ENCODE measurements around the gene GPR152. TPM values are rescaled to one million over a fixed set of nuclear protein-coding genes. Genes with fewer than 3 reads are reported as not detected.

The GPR152 gene
- total RNA-seq, 1 donor from 2014 or later = not detected

DNA sequence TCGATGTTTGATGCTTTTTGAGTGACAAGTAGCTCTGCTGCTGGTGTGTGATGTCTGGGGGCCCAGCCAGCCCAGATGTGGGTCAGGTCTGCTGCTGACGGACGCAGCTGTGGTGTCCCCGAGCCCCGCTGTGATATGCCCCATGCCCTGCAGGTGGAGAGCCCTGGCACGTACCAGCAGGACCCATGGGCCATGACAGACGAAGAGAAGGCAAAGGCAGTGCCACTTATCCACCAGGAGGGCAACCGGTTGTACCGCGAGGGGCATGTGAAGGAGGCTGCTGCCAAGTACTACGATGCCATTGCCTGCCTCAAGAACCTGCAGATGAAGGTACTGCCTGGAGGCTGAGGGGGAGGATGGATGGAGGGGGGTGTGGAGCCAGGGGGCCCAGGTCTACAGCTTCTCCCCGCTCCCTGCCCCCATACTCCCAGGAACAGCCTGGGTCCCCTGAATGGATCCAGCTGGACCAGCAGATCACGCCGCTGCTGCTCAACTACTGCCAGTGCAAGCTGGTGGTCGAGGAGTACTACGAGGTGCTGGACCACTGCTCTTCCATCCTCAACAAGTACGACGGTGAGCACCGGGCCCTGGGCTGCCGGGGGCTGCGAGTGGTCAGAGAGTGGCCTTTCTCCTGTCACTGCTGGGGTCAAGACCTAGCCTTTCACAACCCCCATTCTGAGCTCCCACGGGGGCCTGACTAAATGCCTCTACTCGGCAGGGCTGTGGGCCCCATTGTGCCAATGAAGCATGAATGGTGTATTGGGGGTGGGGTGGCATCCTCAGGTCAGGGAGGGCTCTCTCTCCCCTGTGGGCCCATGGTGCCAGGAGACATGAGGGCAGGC is 37.6 kb upstream of the GPR152 start:
- no peak for TF ChIP-seq EZH2 (IDR thresholded peaks at IDR 0.05; ENCODE audit: insufficient read depth, low read length)
- TF ChIP-seq, protein P1, sequence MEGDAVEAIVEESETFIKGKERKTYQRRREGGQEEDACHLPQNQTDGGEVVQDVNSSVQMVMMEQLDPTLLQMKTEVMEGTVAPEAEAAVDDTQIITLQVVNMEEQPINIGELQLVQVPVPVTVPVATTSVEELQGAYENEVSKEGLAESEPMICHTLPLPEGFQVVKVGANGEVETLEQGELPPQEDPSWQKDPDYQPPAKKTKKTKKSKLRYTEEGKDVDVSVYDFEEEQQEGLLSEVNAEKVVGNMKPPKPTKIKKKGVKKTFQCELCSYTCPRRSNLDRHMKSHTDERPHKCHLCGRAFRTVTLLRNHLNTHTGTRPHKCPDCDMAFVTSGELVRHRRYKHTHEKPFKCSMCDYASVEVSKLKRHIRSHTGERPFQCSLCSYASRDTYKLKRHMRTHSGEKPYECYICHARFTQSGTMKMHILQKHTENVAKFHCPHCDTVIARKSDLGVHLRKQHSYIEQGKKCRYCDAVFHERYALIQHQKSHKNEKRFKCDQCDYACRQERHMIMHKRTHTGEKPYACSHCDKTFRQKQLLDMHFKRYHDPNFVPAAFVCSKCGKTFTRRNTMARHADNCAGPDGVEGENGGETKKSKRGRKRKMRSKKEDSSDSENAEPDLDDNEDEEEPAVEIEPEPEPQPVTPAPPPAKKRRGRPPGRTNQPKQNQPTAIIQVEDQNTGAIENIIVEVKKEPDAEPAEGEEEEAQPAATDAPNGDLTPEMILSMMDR (IDR thresholded peaks at IDR 0.05; ENCODE audit: insufficient read depth, low read depth, low read length) = no peak
- DNase-seq (ENCODE audit: low read depth) (no peak), FAIRE-seq (no peak)
- H3K36me3 ChIP-seq (ENCODE audit: insufficient read depth, low read length) = peaks cover 5% of the 10 kb centered on the region
- H3K4me3 Mint-ChIP-seq (ENCODE audit: unreplicated experiment) = no peak overlapping the region
- H3K4me3 ChIP-seq (ENCODE audit: insufficient read depth, low read depth, low read length) = no peak overlapping the region
- H3K36me3 Mint-ChIP-seq (ENCODE audit: low read depth, unreplicated experiment) = peaks cover 14% of the 10 kb centered on the region
- no peak overlapping the region for H3K4me2 ChIP-seq (ENCODE audit: low read length)
- peaks cover 2% of the 10 kb centered on the region for H3K9me3 Mint-ChIP-seq (ENCODE audit: unreplicated experiment)
- H2AFZ ChIP-seq (ENCODE audit: low read depth, low read length) = no peak overlapping the region
- no peaks in the 10 kb centered on the region for H3K4me1 ChIP-seq (ENCODE audit: insufficient read depth, low read length)
- H4K20me1 ChIP-seq (ENCODE audit: insufficient read depth, low read length) = peaks cover 19% of the 10 kb centered on the region
- no peak overlapping the region for H3K9ac ChIP-seq (ENCODE audit: low read length)
- H3K9me3 ChIP-seq (ENCODE audit: insufficient read depth, low read depth, low read length) = no peaks in the 10 kb centered on the region
- H3K27me3 ChIP-seq (ENCODE audit: insufficient read depth, low read length) = no peaks in the 10 kb centered on the region
- peaks cover 2% of the 10 kb centered on the region for H3K4me1 Mint-ChIP-seq (ENCODE audit: low read depth, unreplicated experiment)
- H3K79me2 ChIP-seq (ENCODE audit: insufficient read depth, low read length) = peaks cover 9% of the 10 kb centered on the region
- H3K27me3 Mint-ChIP-seq (ENCODE audit: low read depth, unreplicated experiment) = no peaks in the 10 kb centered on the region
- H3K27ac ChIP-seq (ENCODE audit: low read depth, low read length) = no peak overlapping the region
- H3K27ac Mint-ChIP-seq (ENCODE audit: unreplicated experiment) = peak overlapping the region; percentile 53

DNA sequence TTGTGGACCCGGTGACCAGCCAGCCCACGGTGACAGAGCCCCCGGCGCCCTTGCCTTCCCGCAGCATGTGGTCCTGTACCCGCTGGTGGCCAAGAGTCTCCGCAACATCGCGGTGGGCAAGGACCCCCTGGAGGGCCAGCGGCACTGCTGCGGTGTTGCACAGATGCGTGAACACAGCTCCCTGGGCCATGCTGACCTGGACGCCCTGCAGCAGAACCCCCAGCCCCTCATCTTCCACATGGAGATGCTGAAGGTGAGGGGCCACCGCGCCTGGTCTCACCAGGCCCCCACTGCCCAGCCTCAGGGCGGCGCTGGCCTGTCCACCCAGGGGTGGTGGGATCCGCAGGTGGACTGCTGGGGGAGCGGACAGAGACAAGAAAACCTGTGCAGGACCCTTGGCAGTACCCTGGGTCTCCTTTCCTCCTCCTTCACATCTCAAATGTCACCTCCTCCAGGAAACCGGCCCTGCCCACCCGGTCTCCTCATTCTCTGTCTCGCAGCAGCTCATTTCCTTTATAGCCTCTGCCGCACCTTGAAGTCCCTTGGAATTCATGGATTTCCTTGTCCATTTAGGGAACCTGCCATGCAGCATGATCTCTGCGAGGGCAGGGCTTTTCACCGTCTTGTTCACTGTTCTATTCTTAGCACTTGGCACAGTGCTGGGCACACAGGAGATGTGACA is 36.8 kb upstream of the GPR152 start:
- no peak overlapping the region for H3K27ac ChIP-seq (ENCODE audit: low read depth, low read length)
- peaks cover 2% of the 10 kb centered on the region for H3K9me3 Mint-ChIP-seq (ENCODE audit: unreplicated experiment)
- H3K9me3 ChIP-seq (ENCODE audit: insufficient read depth, low read depth, low read length) = no peaks in the 10 kb centered on the region
- H3K27me3 ChIP-seq (ENCODE audit: insufficient read depth, low read length) = no peaks in the 10 kb centered on the region
- H3K4me1 ChIP-seq (ENCODE audit: insufficient read depth, low read length) = no peaks in the 10 kb centered on the region
- no peaks in the 10 kb centered on the region for H3K27me3 Mint-ChIP-seq (ENCODE audit: low read depth, unreplicated experiment)
- peaks cover 20% of the 10 kb centered on the region for H3K36me3 Mint-ChIP-seq (ENCODE audit: low read depth, unreplicated experiment)
- H3K79me2 ChIP-seq (ENCODE audit: insufficient read depth, low read length) = peaks cover 16% of the 10 kb centered on the region
- H3K4me1 Mint-ChIP-seq (ENCODE audit: low read depth, unreplicated experiment) = peaks cover 6% of the 10 kb centered on the region
- H3K4me3 Mint-ChIP-seq (ENCODE audit: unreplicated experiment) = no peak overlapping the region
- no peak overlapping the region for H3K4me2 ChIP-seq (ENCODE audit: low read length)
- DNase-seq (ENCODE audit: low read depth) (no peak), FAIRE-seq (no peak)
- peaks cover 25% of the 10 kb centered on the region for H4K20me1 ChIP-seq (ENCODE audit: insufficient read depth, low read length)
- H2AFZ ChIP-seq (ENCODE audit: low read depth, low read length) = no peak overlapping the region
- TF ChIP-seq EZH2 (IDR thresholded peaks at IDR 0.05; ENCODE audit: insufficient read depth, low read length) = no peak
- TF ChIP-seq, protein P1 (IDR thresholded peaks at IDR 0.05; ENCODE audit: insufficient read depth, low read depth, low read length) = no peak
- H3K4me3 ChIP-seq (ENCODE audit: insufficient read depth, low read depth, low read length) = no peak overlapping the region
- H3K9ac ChIP-seq (ENCODE audit: low read length) = no peak overlapping the region
- H3K27ac Mint-ChIP-seq (ENCODE audit: unreplicated experiment) = peak overlapping the region; percentile 53
- peaks cover 5% of the 10 kb centered on the region for H3K36me3 ChIP-seq (ENCODE audit: insufficient read depth, low read length)
